ENCODE results near the gene TMEM132A. TPM values are rescaled to one million over a fixed set of nuclear protein-coding genes. Genes with fewer than 3 reads are reported as not detected.

The TMEM132A gene
- total and polyA plus RNA-seq, 10 of the 15 experiments (the other 5 are each of a cell fraction or from before 2014, with no cell fraction given): 0.16 to 25.0 (median 4.3) TPM

DNA sequence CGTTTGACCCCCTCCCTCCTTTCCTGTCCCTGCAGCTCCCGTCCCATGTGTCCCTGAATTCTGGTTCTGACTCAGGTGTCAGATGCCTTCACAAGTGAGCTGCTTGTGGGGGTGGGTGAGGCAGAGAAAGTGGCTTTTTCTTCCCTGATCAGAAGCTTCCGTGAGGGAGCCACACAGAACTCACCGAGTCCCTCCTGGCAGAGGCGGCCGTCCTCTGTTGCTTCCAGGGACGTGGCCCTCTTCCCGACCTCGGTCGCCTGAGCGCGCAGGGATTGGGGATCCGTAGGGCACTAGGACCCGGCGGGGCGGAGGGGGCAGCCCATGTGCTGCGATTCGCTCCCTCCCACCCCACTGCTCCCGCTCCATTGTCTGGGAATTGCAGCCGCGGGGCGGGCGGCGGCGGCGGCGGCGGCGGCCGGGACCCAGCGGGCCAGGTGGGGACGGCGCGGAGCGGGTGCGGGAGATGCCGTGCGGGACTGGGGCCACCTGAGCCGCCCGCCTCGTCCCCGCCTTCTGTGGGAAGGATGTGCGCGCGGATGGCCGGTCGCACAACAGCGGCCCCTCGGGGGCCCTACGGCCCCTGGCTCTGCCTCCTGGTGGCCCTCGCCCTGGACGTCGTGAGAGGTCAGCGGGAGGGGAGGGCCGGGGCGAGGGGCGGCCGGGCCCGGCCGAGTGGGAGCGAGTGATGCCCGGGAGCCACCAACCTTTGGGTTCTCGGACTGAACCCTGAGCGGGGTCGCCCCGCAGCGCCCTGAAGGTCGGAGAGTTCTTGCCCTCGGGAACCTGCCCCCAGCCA is at the start of gene TMEM132A (continued):
- TF ChIP-seq, protein P1, sequence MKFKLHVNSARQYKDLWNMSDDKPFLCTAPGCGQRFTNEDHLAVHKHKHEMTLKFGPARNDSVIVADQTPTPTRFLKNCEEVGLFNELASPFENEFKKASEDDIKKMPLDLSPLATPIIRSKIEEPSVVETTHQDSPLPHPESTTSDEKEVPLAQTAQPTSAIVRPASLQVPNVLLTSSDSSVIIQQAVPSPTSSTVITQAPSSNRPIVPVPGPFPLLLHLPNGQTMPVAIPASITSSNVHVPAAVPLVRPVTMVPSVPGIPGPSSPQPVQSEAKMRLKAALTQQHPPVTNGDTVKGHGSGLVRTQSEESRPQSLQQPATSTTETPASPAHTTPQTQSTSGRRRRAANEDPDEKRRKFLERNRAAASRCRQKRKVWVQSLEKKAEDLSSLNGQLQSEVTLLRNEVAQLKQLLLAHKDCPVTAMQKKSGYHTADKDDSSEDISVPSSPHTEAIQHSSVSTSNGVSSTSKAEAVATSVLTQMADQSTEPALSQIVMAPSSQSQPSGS (IDR thresholded peaks at IDR 0.05; ENCODE audit: low read length): no peak
- TF ChIP-seq PML (IDR thresholded peaks at IDR 0.05; ENCODE audit: low read length): no peak
- TF ChIP-seq, protein P2, sequence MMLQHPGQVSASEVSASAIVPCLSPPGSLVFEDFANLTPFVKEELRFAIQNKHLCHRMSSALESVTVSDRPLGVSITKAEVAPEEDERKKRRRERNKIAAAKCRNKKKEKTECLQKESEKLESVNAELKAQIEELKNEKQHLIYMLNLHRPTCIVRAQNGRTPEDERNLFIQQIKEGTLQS (IDR thresholded peaks at IDR 0.05; ENCODE audit: borderline replicate concordance, extremely low read depth, low read depth, low read length): no peak
- no peak for TF ChIP-seq E2F4 (IDR thresholded peaks at IDR 0.05; ENCODE audit: low read depth, low read length)
- TF ChIP-seq ZBTB33 (IDR thresholded peaks at IDR 0.05): no peak
- TF ChIP-seq ATF7 (IDR thresholded peaks at IDR 0.05; ENCODE audit: low read depth): no peak
- no peak for TF ChIP-seq STAT3 (IDR thresholded peaks at IDR 0.05; ENCODE audit: low read depth, low read length)
- no peak for TF ChIP-seq SMAD5 (IDR thresholded peaks at IDR 0.05; ENCODE audit: low read depth)
- no peak for TF ChIP-seq NFXL1 (IDR thresholded peaks at IDR 0.05; ENCODE audit: borderline replicate concordance)
- TF ChIP-seq ZNF384 (IDR thresholded peaks at IDR 0.05; ENCODE audit: borderline replicate concordance, low read depth, low read length): no peak
- TF ChIP-seq, protein P3, sequence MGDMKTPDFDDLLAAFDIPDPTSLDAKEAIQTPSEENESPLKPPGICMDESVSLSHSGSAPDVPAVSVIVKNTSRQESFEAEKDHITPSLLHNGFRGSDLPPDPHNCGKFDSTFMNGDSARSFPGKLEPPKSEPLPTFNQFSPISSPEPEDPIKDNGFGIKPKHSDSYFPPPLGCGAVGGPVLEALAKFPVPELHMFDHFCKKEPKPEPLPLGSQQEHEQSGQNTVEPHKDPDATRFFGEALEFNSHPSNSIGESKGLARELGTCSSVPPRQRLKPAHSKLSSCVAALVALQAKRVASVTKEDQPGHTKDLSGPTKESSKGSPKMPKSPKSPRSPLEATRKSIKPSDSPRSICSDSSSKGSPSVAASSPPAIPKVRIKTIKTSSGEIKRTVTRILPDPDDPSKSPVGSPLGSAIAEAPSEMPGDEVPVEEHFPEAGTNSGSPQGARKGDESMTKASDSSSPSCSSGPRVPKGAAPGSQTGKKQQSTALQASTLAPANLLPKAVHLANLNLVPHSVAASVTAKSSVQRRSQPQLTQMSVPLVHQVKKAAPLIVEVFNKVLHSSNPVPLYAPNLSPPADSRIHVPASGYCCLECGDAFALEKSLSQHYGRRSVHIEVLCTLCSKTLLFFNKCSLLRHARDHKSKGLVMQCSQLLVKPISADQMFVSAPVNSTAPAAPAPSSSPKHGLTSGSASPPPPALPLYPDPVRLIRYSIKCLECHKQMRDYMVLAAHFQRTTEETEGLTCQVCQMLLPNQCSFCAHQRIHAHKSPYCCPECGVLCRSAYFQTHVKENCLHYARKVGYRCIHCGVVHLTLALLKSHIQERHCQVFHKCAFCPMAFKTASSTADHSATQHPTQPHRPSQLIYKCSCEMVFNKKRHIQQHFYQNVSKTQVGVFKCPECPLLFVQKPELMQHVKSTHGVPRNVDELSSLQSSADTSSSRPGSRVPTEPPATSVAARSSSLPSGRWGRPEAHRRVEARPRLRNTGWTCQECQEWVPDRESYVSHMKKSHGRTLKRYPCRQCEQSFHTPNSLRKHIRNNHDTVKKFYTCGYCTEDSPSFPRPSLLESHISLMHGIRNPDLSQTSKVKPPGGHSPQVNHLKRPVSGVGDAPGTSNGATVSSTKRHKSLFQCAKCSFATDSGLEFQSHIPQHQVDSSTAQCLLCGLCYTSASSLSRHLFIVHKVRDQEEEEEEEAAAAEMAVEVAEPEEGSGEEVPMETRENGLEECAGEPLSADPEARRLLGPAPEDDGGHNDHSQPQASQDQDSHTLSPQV (IDR thresholded peaks at IDR 0.05): no peak
- no peak for TF ChIP-seq SUZ12 (IDR thresholded peaks at IDR 0.05; ENCODE audit: unreplicated experiment)
- peak; percentile 90 for TF ChIP-seq IKZF1 (conservative IDR thresholded peaks at IDR 0.05)
- no peak for TF ChIP-seq RUNX3 (IDR thresholded peaks at IDR 0.05; ENCODE audit: low read length)
- TF ChIP-seq, protein P4, sequence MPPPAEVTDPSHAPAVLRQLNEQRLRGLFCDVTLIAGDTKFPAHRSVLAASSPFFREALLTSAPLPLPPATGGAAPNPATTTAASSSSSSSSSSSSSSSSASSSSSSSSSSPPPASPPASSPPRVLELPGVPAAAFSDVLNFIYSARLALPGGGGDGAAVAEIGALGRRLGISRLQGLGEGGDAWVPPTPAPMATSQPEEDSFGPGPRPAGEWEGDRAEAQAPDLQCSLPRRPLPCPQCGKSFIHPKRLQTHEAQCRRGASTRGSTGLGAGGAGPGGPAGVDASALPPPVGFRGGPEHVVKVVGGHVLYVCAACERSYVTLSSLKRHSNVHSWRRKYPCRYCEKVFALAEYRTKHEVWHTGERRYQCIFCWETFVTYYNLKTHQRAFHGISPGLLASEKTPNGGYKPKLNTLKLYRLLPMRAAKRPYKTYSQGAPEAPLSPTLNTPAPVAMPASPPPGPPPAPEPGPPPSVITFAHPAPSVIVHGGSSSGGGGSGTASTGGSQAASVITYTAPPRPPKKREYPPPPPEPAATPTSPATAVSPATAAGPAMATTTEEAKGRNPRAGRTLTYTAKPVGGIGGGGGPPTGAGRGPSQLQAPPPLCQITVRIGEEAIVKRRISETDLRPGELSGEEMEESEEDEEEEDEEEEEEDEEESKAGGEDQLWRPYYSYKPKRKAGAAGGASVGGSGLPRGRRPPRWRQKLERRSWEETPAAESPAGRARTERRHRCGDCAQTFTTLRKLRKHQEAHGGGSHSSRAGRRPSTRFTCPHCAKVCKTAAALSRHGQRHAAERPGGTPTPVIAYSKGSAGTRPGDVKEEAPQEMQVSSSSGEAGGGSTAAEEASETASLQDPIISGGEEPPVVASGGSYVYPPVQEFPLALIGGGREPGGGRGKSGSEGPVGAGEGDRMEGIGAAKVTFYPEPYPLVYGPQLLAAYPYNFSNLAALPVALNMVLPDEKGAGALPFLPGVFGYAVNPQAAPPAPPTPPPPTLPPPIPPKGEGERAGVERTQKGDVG (CRISPR knock-in tag; IDR thresholded peaks at IDR 0.05): no peak
- TF ChIP-seq NRF1 (conservative IDR thresholded peaks at IDR 0.05; ENCODE audit: low read depth, low read length): no peak
- TF ChIP-seq IRF4 (IDR thresholded peaks at IDR 0.05; ENCODE audit: low read depth, low read length): no peak
- TF ChIP-seq JUNB (IDR thresholded peaks at IDR 0.05): no peak
